A673 (cell line): Measurements from ENCODE around the gene MAEA. TPM values are rescaled to one million over a fixed set of nuclear protein-coding genes. Genes with fewer than 3 reads are reported as not detected.

ENCODE experiments used
- BruUV-seq: library from RNA; stranded (reverse); fragments of 400-500 nt; replicated peaks from 2 replicates; lab custom pipeline; 2021; lab: Mats Ljungman, UMichigan
- CTCF ChIA-PET: fragments of 300-600 bp; sonication (Branson Sonifier 250); formaldehyde crosslinking; loops from one replicate; lab custom pipeline; 2022; ENCODE audit warnings: antibody characterized with exemption; lab: Charles Lee
- POLR2A ChIA-PET: fragments of 300-600 bp; sonication (Branson Sonifier 250); formaldehyde crosslinking; loops from one replicate; lab custom pipeline; 2022; ENCODE audit warnings: antibody characterized with exemption; ENCODE audit not compliant: low non-redundant PET; lab: Charles Lee
- DNase-seq: peaks from one replicate; pipeline ENCODE4 v3.0.0-alpha.2; 2015; ENCODE audit warnings: low spot score
- H3K27ac ChIP-seq: fragments of 200-600 bp; sonication (generic); 2 replicates; pipeline ENCODE4 v1.5.1; 2016; ENCODE audit warnings: mixed run types, low read depth, mild to moderate bottlenecking, mixed read lengths, antibody characterized with exemption, low read length; ENCODE audit not compliant: poor library complexity, severe bottlenecking
- H3K27me3 ChIP-seq: fragments of 200-600 bp; sonication (generic); replicated peaks from 2 replicates; pipeline ENCODE4 v1.6.1; 2017; ENCODE audit warnings: mixed run types, low read depth, mild to moderate bottlenecking, mixed read lengths, antibody characterized with exemption, low read length; ENCODE audit not compliant: insufficient read depth, poor library complexity
- H3K36me3 ChIP-seq: fragments of 200-600 bp; sonication (generic); 2 replicates; pipeline ENCODE4 v1.6.1; 2016; ENCODE audit warnings: mixed run types, mild to moderate bottlenecking, mixed read lengths, antibody characterized with exemption, low read length; ENCODE audit not compliant: insufficient read depth, poor library complexity, severe bottlenecking
- H3K4me1 ChIP-seq: fragments of 200-600 bp; sonication (generic); 2 replicates; pipeline ENCODE4 v1.6.1; 2017; ENCODE audit warnings: mixed run types, mild to moderate bottlenecking, mixed read lengths, antibody characterized with exemption, low read length; ENCODE audit not compliant: insufficient read depth, poor library complexity, severe bottlenecking
- H3K4me3 ChIP-seq: fragments of 200-600 bp; sonication (generic); 2 replicates; pipeline ENCODE4 v1.5.1; 2016; ENCODE audit warnings: low read depth, mixed run types, mild to moderate bottlenecking, mixed read lengths, low read length; ENCODE audit not compliant: poor library complexity, severe bottlenecking
- H3K9me3 ChIP-seq: fragments of 200-600 bp; sonication (generic); 2 replicates; pipeline ENCODE4 v1.6.1; 2016; ENCODE audit warnings: mixed run types, low read depth, mild to moderate bottlenecking, mixed read lengths, antibody characterized with exemption, low read length; ENCODE audit not compliant: poor library complexity, severe bottlenecking
- EZH2 ChIP-seq: fragments of 200-600 bp; sonication (generic); IDR thresholded peaks from 2 replicates; pipeline ENCODE4 v1.6.1; 2017; ENCODE audit warnings: borderline replicate concordance, low read depth, mild to moderate bottlenecking, mixed read lengths, antibody characterized with exemption, low read length; ENCODE audit not compliant: poor library complexity, severe bottlenecking
- intact Hi-C: fragments of 100-400 bp; cut with micrococcal nuclease; formaldehyde crosslinking; loops from one replicate; pipeline ENCODE4 v1.10.0; 2022; ENCODE audit not compliant: unreplicated experiment
- total RNA-seq: library from RNA; stranded (reverse); gene quantifications from 2 replicates; pipeline ENCODE4 v1.2.3, GENCODE V29; 2021
- TF ChIP-seq, protein P1 (sequence below): fragments of 300-800, 200-600 bp; sonication (generic); conservative IDR thresholded peaks from 2 replicates; pipeline ENCODE4 v1.5.1; 2017; ENCODE audit warnings: low read depth, mild to moderate bottlenecking, antibody characterized with exemption, low read length, moderate library complexity, mixed read lengths

The MAEA gene
- total RNA-seq, 1 experiment from 2014 or later = 87.0 TPM

DNA sequence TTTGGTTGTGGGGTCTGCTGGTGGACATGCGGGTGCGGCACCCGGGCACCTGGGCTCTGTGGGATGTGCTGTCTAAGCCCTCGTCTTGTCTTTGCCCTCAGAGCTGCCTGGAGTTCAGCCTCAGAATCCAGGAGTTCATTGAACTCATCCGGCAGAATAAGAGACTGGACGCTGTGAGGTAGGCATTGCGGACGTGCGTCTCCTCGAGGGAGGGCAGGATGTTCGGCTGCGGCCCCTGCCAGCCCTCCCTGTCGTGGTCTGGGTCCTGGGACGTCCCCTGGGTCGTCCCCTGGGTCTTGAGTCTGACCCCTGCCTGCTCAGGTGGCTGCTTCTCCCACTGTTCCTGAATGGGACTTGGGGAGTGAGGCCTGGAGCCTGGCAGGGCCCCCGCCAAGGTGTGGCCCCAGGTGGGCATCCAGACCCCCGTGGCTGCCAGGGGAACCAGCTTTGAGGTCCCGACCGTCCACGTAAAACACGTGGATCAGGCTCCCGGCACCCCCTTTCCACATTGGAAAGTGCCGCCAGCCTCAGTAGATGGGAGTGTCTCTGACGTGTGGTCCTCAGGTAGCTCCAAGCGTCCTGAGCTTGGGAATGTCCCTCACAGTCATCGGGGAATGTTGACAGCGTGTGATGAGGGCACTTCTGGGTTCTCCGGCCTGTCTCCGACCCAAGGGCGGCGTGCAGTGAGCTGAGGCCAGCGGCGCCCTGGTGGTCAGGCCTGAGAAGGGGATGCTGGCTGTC is 38.0 kb downstream of the MAEA start:
- H3K4me3 ChIP-seq = no peak overlapping the region
- no peaks in the 10 kb centered on the region for H3K9me3 ChIP-seq
- ChIA-PET POLR2A (no interaction called here), CTCF (no interaction called here)
- DNase-seq = no peak
- intact Hi-C loops = no loop called here
- BruUV-seq = no TSS peak
- H3K27me3 ChIP-seq = no peaks in the 10 kb centered on the region
- no peak overlapping the region for H3K27ac ChIP-seq
- no peaks in the 10 kb centered on the region for H3K4me1 ChIP-seq
- H3K36me3 ChIP-seq = peaks cover 28% of the 10 kb centered on the region
- TF ChIP-seq, protein P1, sequence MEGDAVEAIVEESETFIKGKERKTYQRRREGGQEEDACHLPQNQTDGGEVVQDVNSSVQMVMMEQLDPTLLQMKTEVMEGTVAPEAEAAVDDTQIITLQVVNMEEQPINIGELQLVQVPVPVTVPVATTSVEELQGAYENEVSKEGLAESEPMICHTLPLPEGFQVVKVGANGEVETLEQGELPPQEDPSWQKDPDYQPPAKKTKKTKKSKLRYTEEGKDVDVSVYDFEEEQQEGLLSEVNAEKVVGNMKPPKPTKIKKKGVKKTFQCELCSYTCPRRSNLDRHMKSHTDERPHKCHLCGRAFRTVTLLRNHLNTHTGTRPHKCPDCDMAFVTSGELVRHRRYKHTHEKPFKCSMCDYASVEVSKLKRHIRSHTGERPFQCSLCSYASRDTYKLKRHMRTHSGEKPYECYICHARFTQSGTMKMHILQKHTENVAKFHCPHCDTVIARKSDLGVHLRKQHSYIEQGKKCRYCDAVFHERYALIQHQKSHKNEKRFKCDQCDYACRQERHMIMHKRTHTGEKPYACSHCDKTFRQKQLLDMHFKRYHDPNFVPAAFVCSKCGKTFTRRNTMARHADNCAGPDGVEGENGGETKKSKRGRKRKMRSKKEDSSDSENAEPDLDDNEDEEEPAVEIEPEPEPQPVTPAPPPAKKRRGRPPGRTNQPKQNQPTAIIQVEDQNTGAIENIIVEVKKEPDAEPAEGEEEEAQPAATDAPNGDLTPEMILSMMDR = no peak
- no peak for TF ChIP-seq EZH2

DNA sequence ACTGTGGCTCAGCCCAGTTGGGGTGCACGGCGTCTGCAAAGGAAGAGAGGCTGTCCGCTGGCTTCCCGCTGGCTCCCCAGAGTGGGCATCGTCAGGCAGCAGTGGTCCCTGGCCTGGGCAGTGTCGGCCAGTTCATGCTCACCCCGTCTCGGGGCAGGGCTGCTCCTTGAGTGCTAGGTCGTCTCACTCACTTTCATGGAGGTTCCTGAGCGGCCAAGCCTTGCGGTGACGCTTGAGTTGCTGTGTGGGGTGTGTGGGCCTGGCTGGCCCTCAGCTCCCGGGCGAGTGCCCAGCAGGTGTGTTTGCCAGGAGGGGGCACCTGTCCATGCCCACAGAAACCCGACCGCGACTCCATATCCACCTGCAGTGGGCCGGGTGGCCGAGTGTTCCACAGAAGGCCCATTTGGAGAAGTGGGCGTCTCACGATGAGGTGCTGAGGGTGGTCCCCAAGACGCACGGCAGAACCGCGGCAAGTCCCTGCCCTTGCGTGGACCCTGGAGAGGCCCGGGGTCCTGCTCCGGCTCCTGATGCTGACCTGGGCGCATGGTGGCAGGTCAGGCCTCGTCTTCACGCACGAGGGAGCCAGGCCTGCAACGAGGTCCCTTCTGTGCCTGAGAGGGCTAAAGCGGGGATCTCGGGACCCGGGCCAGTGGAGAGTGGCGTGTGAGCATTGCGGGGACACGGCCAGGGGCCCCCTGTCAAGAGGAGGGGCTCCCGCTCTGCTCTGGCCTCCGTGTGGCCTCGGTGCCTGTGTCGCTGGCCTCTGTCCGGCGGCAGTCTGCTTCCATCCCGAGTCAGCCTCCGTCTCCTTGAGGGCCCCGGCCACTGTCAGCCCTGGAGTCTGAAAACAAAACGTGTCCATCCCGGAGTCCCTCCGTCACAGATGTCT is 38.8 kb downstream of the MAEA start:
- Histone ChIP-seq H3K27me3 (no peaks in the 10 kb centered on the region), H3K9me3 (no peaks in the 10 kb centered on the region), H3K27ac (no peak overlapping the region), H3K36me3 (peaks cover 29% of the 10 kb centered on the region), H3K4me1 (no peaks in the 10 kb centered on the region), H3K4me3 (no peak overlapping the region)
- ChIA-PET CTCF (no interaction called here), POLR2A (no interaction called here)
- intact Hi-C loops = no loop called here
- no peak for TF ChIP-seq EZH2
- TF ChIP-seq, protein P1 = no peak
- no TSS peak for BruUV-seq
- no peak for DNase-seq

DNA sequence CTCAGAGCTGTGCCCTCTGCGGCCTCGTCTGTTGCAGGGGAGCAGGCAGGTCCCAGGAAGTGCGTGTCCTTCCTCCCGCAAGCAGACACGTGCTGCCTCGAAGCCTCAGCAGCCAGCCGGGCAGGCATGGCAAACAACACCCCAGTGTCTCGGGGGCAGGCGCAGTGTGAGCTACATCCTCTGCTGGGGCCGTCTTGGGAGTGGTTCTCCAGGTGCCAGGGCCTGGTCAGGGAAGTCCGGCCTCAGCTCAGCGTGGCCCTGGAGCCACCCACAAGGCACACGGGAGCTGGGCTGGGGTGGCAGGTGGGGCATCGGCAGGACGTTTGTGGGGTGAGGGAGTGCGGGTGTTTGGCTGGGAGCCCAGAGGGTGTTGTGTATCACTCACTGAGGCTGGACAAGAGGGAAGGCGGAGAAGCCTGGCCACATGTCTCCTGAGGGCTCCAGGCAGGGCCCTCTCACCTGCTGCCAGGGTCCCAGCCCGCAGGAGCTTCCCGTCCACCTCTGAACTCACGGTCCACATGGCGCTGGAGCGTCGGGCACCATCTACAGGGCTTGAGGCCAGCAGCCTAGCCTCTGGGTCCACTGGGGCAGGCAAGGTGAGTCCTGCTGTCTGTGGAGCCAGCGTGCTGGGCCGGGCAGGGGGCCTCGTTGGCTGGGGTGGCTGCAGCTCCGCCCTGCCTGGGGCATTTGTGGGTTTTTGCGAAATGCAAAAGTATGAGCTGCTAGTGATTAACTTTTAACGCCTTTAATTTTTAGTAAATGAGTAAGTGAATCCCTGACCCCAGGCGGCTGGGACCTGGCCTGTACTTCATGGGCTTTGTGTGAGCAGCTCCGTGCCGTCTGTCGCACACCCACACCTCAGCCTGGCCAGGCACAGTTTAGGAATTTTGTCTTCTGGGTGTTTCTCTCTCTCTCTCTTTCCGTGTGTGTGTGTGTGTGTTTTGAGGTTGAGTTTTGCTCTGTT is 40.0 kb downstream of the MAEA start:
- intact Hi-C loops = no loop called here
- TF ChIP-seq, protein P1 = no peak
- no peak for TF ChIP-seq EZH2
- CTCF ChIA-PET = no interaction called here

More for the DNA sequence above, 40.0 kb downstream of the MAEA start:
- BruUV-seq = no TSS peak
- no peak overlapping the region for H3K27ac ChIP-seq
- POLR2A ChIA-PET = no interaction called here
- H3K4me1 ChIP-seq = no peaks in the 10 kb centered on the region
- H3K9me3 ChIP-seq = no peaks in the 10 kb centered on the region
- H3K36me3 ChIP-seq = peaks cover 24% of the 10 kb centered on the region
- H3K27me3 ChIP-seq = no peaks in the 10 kb centered on the region
- no peak for DNase-seq
- no peak overlapping the region for H3K4me3 ChIP-seq
